ENCODE results near the gene XIRP1. TPM values are rescaled to one million over a fixed set of nuclear protein-coding genes. Genes with fewer than 3 reads are reported as not detected.

The XIRP1 gene
- total and polyA plus RNA-seq, 2 experiments from 2014 or later: not detected

DNA sequence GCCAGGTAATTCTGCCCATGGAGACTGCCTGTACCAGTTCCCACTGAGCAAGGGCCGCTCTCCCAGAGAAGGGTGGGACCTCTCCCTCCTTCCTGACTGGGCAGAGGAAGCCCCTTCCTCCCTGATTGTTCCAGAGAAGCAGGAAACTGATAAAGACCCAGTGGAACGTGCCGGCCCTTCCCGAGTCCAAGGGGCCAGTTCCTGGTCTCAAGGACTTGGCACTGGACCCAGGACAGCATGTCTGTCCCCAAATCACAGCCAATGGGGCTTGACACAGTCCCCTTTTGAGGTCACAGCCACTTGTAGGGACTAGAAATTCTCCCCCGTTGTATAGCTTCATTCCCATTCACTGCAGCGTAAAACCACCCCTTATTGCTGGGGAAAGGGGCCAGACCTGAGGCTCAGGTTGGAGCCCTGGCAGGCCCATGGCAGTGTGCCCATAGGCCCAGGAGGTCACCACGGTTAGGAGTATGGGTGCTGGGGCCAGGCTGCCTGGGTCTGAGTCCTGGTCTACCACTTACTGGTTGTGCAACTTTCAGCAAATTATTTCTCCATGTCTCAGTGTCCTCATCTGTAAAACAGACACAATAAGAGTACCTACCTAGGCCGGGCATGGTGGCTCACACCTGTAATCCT, 57.1 kb downstream of the XIRP1 start:
- no peaks in the 10 kb centered on the region for H3K79me2 ChIP-seq (replicated peaks; ENCODE audit: insufficient read depth)
- no peak overlapping the region for H3K27ac Mint-ChIP-seq
- peaks cover 4% of the 10 kb centered on the region for H3K27me3 Mint-ChIP-seq (ENCODE audit: insufficient read depth, low read depth, poor library complexity)
- no peaks in the 10 kb centered on the region for H3K9me3 Mint-ChIP-seq
- H3K36me3 Mint-ChIP-seq (ENCODE audit: low read depth): no peaks in the 10 kb centered on the region
- no peak overlapping the region for H3K4me3 ChIP-seq
- no peak overlapping the region for H3K27ac ChIP-seq (ENCODE audit: low read depth)
- H3K27me3 ChIP-seq (ENCODE audit: insufficient read depth): no peaks in the 10 kb centered on the region
- DNase-seq (ENCODE audit: low spot score): no peak
- H3K4me2 ChIP-seq: no peak overlapping the region
- no peak overlapping the region for H3K4me3 Mint-ChIP-seq
- no peak for ATAC-seq
- no peaks in the 10 kb centered on the region for H3K4me1 ChIP-seq (ENCODE audit: insufficient read depth)
- no peaks in the 10 kb centered on the region; the same call in 2 of the 3 replicates for H3K4me1 Mint-ChIP-seq
- H3K9me2 ChIP-seq (ENCODE audit: insufficient read depth): no peaks in the 10 kb centered on the region
- no peaks in the 10 kb centered on the region for H4K20me1 ChIP-seq (replicated peaks; ENCODE audit: insufficient read depth)
- no peak overlapping the region for H2AFZ ChIP-seq
- TF ChIP-seq NANOG (IDR thresholded peaks at IDR 0.05; ENCODE audit: borderline replicate concordance) (no peak), ZNF331 (CRISPR knock-in tag; IDR thresholded peaks at IDR 0.05; ENCODE audit: low read depth) (no peak), CREB1 (CRISPR knock-in tag; IDR thresholded peaks at IDR 0.05; ENCODE audit: low read depth) (no peak), ZNF114 (CRISPR knock-in tag; IDR thresholded peaks at IDR 0.05) (no peak), JUNB (IDR thresholded peaks at IDR 0.05; ENCODE audit: unreplicated experiment) (no peak), EZH2 (IDR thresholded peaks at IDR 0.05; ENCODE audit: low read depth, unreplicated experiment) (no peak), STAT1 (IDR thresholded peaks at IDR 0.05; ENCODE audit: unreplicated experiment) (no peak), POLR2AphosphoS5 (IDR thresholded peaks at IDR 0.05; ENCODE audit: low read depth) (no peak), EZH2phosphoT487 (IDR thresholded peaks at IDR 0.05; ENCODE audit: unreplicated experiment) (no peak)
- TF ChIP-seq, protein P1, sequence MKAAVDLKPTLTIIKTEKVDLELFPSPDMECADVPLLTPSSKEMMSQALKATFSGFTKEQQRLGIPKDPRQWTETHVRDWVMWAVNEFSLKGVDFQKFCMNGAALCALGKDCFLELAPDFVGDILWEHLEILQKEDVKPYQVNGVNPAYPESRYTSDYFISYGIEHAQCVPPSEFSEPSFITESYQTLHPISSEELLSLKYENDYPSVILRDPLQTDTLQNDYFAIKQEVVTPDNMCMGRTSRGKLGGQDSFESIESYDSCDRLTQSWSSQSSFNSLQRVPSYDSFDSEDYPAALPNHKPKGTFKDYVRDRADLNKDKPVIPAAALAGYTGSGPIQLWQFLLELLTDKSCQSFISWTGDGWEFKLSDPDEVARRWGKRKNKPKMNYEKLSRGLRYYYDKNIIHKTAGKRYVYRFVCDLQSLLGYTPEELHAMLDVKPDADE (IDR thresholded peaks at IDR 0.05): no peak
- TF ChIP-seq, protein P2, sequence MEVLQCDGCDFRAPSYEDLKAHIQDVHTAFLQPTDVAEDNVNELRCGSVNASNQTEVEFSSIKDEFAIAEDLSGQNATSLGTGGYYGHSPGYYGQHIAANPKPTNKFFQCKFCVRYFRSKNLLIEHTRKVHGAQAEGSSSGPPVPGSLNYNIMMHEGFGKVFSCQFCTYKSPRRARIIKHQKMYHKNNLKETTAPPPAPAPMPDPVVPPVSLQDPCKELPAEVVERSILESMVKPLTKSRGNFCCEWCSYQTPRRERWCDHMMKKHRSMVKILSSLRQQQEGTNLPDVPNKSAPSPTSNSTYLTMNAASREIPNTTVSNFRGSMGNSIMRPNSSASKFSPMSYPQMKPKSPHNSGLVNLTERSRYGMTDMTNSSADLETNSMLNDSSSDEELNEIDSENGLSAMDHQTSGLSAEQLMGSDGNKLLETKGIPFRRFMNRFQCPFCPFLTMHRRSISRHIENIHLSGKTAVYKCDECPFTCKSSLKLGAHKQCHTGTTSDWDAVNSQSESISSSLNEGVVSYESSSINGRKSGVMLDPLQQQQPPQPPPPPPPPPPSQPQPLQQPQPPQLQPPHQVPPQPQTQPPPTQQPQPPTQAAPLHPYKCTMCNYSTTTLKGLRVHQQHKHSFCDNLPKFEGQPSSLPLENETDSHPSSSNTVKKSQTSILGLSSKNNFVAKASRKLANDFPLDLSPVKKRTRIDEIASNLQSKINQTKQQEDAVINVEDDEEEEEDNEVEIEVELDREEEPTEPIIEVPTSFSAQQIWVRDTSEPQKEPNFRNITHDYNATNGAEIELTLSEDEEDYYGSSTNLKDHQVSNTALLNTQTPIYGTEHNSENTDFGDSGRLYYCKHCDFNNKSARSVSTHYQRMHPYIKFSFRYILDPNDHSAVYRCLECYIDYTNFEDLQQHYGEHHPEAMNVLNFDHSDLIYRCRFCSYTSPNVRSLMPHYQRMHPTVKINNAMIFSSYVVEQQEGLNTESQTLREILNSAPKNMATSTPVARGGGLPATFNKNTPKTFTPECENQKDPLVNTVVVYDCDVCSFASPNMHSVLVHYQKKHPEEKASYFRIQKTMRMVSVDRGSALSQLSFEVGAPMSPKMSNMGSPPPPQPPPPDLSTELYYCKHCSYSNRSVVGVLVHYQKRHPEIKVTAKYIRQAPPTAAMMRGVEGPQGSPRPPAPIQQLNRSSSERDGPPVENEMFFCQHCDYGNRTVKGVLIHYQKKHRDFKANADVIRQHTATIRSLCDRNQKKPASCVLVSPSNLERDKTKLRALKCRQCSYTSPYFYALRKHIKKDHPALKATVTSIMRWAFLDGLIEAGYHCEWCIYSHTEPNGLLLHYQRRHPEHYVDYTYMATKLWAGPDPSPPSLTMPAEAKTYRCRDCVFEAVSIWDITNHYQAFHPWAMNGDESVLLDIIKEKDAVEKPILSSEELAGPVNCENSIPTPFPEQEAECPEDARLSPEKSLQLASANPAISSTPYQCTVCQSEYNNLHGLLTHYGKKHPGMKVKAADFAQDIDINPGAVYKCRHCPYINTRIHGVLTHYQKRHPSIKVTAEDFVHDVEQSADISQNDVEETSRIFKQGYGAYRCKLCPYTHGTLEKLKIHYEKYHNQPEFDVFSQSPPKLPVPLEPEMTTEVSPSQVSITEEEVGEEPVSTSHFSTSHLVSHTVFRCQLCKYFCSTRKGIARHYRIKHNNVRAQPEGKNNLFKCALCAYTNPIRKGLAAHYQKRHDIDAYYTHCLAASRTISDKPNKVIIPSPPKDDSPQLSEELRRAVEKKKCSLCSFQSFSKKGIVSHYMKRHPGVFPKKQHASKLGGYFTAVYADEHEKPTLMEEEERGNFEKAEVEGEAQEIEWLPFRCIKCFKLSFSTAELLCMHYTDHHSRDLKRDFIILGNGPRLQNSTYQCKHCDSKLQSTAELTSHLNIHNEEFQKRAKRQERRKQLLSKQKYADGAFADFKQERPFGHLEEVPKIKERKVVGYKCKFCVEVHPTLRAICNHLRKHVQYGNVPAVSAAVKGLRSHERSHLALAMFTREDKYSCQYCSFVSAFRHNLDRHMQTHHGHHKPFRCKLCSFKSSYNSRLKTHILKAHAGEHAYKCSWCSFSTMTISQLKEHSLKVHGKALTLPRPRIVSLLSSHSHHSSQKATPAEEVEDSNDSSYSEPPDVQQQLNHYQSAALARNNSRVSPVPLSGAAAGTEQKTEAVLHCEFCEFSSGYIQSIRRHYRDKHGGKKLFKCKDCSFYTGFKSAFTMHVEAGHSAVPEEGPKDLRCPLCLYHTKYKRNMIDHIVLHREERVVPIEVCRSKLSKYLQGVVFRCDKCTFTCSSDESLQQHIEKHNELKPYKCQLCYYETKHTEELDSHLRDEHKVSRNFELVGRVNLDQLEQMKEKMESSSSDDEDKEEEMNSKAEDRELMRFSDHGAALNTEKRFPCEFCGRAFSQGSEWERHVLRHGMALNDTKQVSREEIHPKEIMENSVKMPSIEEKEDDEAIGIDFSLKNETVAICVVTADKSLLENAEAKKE (CRISPR knock-in tag; IDR thresholded peaks at IDR 0.05): no peak
- TF ChIP-seq, protein P3, sequence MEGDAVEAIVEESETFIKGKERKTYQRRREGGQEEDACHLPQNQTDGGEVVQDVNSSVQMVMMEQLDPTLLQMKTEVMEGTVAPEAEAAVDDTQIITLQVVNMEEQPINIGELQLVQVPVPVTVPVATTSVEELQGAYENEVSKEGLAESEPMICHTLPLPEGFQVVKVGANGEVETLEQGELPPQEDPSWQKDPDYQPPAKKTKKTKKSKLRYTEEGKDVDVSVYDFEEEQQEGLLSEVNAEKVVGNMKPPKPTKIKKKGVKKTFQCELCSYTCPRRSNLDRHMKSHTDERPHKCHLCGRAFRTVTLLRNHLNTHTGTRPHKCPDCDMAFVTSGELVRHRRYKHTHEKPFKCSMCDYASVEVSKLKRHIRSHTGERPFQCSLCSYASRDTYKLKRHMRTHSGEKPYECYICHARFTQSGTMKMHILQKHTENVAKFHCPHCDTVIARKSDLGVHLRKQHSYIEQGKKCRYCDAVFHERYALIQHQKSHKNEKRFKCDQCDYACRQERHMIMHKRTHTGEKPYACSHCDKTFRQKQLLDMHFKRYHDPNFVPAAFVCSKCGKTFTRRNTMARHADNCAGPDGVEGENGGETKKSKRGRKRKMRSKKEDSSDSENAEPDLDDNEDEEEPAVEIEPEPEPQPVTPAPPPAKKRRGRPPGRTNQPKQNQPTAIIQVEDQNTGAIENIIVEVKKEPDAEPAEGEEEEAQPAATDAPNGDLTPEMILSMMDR (conservative IDR thresholded peaks at IDR 0.05; ENCODE audit: low read depth in 2 of 2): no peak
- TF ChIP-seq, protein P4, sequence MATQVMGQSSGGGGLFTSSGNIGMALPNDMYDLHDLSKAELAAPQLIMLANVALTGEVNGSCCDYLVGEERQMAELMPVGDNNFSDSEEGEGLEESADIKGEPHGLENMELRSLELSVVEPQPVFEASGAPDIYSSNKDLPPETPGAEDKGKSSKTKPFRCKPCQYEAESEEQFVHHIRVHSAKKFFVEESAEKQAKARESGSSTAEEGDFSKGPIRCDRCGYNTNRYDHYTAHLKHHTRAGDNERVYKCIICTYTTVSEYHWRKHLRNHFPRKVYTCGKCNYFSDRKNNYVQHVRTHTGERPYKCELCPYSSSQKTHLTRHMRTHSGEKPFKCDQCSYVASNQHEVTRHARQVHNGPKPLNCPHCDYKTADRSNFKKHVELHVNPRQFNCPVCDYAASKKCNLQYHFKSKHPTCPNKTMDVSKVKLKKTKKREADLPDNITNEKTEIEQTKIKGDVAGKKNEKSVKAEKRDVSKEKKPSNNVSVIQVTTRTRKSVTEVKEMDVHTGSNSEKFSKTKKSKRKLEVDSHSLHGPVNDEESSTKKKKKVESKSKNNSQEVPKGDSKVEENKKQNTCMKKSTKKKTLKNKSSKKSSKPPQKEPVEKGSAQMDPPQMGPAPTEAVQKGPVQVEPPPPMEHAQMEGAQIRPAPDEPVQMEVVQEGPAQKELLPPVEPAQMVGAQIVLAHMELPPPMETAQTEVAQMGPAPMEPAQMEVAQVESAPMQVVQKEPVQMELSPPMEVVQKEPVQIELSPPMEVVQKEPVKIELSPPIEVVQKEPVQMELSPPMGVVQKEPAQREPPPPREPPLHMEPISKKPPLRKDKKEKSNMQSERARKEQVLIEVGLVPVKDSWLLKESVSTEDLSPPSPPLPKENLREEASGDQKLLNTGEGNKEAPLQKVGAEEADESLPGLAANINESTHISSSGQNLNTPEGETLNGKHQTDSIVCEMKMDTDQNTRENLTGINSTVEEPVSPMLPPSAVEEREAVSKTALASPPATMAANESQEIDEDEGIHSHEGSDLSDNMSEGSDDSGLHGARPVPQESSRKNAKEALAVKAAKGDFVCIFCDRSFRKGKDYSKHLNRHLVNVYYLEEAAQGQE (IDR thresholded peaks at IDR 0.05; ENCODE audit: unreplicated experiment): no peak
- no peaks in the 10 kb centered on the region for H3K36me3 ChIP-seq (ENCODE audit: insufficient read depth)
- no peaks in the 10 kb centered on the region for H3F3A ChIP-seq (replicated peaks; ENCODE audit: low read depth)

All from GM23338 (cell line).